ENCODE results near the gene SEC24A. TPM values are rescaled to one million over a fixed set of nuclear protein-coding genes. Genes with fewer than 3 reads are reported as not detected.
"Not testable (repeated sequence)": the region's sequence is repeated elsewhere in the genome, so short reads cannot be mapped to it uniquely, and the experiment has no call there.

SEC24A gene
- 10 to 100 TPM in 2 of 4 donors, 1 to 10 TPM in 2; 7.6 to 17.5 (median 9.8) TPM for total RNA-seq
- 3.0 TPM for polyA plus RNA-seq
- long read RNA-seq, donor 1, full-length matches to known transcripts: 2 of 6 reads
- long read RNA-seq, donor 1, partial matches to known transcripts: 4 of 6 reads
- long read RNA-seq, donor 1, other reads (novel, unspliced or antisense): 0 of 6 reads
- long read RNA-seq, donor 2, partial matches to known transcripts: 1 of 2 reads
- long read RNA-seq, donor 2, other reads (novel, unspliced or antisense): 1 of 2 reads
- long read RNA-seq, donor 3, full-length matches to known transcripts: 3 of 33 reads
- long read RNA-seq, donor 3, partial matches to known transcripts: 23 of 33 reads
- long read RNA-seq, donor 3, other reads (novel, unspliced or antisense): 7 of 33 reads
- long read RNA-seq, donor 4, full-length matches to known transcripts: 2 of 2 reads
- long read RNA-seq, donor 4, partial matches to known transcripts: 0 of 2 reads
- long read RNA-seq, donor 4, other reads (novel, unspliced or antisense): 0 of 2 reads

DNA sequence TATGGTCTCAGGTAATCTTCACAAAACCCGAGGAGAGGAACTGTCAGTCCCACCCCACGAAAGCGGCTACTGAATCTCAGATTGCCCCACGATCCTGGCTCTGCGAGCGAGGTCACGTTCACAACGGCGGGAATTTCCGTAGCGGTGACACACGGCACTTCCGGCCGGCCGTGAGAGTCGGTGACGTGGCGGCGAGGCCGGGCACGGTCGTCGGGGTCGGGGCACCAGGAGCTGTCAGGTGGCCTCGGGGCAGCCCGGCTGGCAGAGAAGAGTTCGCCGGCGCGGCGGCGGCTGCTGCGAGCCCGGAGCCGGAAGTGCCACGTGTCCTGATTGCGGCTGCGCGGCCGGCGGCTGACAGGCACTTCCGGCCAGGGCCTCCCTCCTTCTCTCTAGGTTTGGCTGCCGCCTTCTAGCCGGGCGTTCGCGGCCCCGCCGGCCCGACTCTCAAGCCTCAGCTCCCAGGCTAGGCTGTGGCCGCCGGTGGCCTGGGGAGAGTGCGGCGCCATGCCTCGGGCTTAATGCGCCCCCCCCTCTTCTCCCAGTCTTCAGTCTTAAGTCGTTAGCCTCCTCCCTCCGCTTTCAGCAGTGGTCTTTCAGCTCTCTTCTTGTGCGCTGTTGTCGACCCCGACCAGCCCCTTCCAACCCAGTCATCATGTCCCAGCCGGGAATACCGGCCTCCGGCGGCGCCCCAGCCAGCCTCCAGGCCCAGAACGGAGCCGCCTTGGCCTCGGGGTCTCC lies at the start of gene SEC24A:
SEC24A (plus strand) TSS at position 361 of the 738 bp plus-strand sequence; CDS start at position 653, 292 bp downstream.
- Histone ChIP-seq H3K4me1 (ENCODE audit: control insufficient read depth, insufficient read depth, low read length) (no peaks in the 10 kb centered on the region), H3K9me3 (ENCODE audit: control insufficient read depth, low read length) (no peaks in the 10 kb centered on the region), H3K4me3 (ENCODE audit: low read length) (peak within 1 kb of the TSS; percentile 53), H3K27me3 (ENCODE audit: control insufficient read depth, insufficient read depth) (no peaks in the 10 kb centered on the region), H3K27ac (ENCODE audit: low read length) (peak within 1 kb of the TSS; percentile 99)
- ATAC-seq (peak; percentile 96 to 97), DNase-seq (peak; percentile 92 to 96 (median 95))
- intact Hi-C loops (cut with DNase I): no loop called here
- under 1% methylated on average over 69 of the region's 69 CpGs for WGBS

DNA sequence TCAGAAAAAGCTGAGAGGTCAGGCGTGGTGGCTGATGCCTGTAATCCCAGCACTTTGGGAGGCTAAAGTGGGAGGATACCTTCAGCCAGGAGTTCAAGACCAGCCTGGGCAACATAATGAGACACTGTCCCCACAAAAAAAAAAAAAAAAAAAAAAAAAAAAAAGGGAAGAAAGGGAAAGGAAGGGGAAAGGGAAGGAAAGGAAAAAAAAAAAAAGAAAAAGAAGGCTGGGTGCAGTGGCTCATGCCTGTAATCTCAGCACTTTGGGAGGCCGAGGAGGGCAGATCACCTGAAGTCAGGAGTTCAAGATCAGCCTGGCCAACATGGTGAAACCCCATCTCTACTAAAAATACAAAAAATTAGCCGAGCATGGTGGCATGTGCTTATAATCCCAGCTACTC lies 48.8 kb upstream of the SEC24A start:
- intact Hi-C loops (cut with DNase I); H3K27me3 ChIP-seq (ENCODE audit: control insufficient read depth, insufficient read depth); H3K27ac ChIP-seq (ENCODE audit: low read length); H3K4me3 ChIP-seq (ENCODE audit: low read length); ATAC-seq; DNase-seq; H3K9me3 ChIP-seq (ENCODE audit: control insufficient read depth, low read length); H3K4me1 ChIP-seq (ENCODE audit: control insufficient read depth, insufficient read depth, low read length): not testable (repeated sequence)
- 94% methylated on average over 3 of the region's 3 CpGs for WGBS

DNA sequence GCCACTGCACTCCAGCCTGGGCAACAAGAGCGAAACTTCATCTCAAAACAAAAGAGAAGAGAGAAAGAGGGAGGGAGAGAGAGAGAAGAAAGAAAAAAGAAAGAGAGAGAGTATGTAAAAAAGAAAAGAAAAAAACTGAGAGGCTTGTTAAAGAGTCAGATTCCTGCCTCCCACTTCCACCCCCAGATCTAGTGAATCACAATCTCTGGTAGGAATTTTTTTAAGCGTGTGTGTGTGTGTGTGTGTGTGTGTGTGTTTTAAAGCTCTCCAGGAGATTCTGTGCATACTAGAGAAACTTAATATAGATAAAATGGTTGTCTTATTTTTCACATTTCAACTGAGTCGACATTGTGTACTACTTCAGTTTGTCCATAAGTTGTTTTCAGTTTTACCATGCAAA lies 48.0 kb upstream of the SEC24A start:
- no peak for ATAC-seq
- WGBS: 80% methylated on average over 3 of the region's 3 CpGs
- Histone ChIP-seq H3K4me3 (ENCODE audit: low read length) (no peak overlapping the region), H3K4me1 (ENCODE audit: control insufficient read depth, insufficient read depth, low read length) (no peaks in the 10 kb centered on the region), H3K9me3 (ENCODE audit: control insufficient read depth, low read length) (no peaks in the 10 kb centered on the region), H3K27me3 (ENCODE audit: control insufficient read depth, insufficient read depth) (no peaks in the 10 kb centered on the region), H3K27ac (ENCODE audit: low read length) (no peak overlapping the region)
- no peak for DNase-seq
- intact Hi-C loops (cut with DNase I): no loop called here

DNA sequence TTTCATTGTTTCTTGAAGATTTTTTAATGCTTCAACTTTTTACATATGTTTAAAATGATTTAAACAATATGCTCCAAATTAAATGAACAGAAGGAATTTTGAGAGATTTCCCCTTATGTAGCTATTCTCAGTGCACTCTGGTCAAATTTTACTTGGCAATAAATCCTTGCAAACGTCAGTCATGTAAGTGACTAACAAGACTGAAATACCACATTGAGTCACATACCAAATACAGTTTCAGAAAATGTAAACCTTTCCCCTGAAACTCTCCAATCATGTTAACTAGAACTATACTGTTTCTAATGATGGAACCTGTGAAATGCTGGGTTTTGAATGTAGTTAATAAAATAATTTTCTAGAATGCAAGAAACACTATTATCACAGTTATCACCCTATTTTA lies 45.5 kb upstream of the SEC24A start:
- ATAC-seq (no peak), DNase-seq (no peak)
- Histone ChIP-seq H3K9me3 (ENCODE audit: control insufficient read depth, low read length) (no peaks in the 10 kb centered on the region), H3K4me3 (ENCODE audit: low read length) (no peak overlapping the region), H3K4me1 (ENCODE audit: control insufficient read depth, insufficient read depth, low read length) (no peaks in the 10 kb centered on the region), H3K27me3 (ENCODE audit: control insufficient read depth, insufficient read depth) (no peaks in the 10 kb centered on the region), H3K27ac (ENCODE audit: low read length) (no peak overlapping the region)
- intact Hi-C loops (cut with DNase I): no loop called here
- WGBS: 29% methylated on average over 1 of the region's 1 CpG

DNA sequence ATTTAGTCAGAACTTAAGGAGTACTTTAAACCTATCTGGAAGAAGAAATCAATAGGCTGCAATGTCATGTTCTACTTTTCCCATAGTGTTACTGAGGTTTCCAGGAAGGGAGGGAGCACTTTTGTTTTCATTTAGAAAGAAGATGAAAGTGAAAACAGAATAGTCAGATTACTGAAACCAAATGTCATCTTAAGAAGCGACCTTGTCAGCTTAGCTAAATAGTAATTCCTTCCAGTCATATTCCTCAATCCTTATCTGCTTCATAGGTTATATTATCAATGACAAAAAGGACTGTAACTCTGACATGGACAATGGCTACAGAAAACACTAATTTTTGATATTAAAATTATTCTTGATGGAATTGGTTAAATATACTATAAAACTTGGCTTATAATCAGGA lies 43.7 kb upstream of the SEC24A start:
- DNase-seq (no peak), ATAC-seq (no peak)
- 82% methylated on average over 1 of the region's 1 CpG for WGBS
- no peaks in the 10 kb centered on the region for H3K4me1 ChIP-seq (ENCODE audit: control insufficient read depth, insufficient read depth, low read length)
- intact Hi-C loops (cut with DNase I): no loop called here
- H3K4me3 ChIP-seq (ENCODE audit: low read length): no peak overlapping the region
- H3K27me3 ChIP-seq (ENCODE audit: control insufficient read depth, insufficient read depth): no peaks in the 10 kb centered on the region
- no peaks in the 10 kb centered on the region for H3K9me3 ChIP-seq (ENCODE audit: control insufficient read depth, low read length)
- H3K27ac ChIP-seq (ENCODE audit: low read length): no peak overlapping the region

DNA sequence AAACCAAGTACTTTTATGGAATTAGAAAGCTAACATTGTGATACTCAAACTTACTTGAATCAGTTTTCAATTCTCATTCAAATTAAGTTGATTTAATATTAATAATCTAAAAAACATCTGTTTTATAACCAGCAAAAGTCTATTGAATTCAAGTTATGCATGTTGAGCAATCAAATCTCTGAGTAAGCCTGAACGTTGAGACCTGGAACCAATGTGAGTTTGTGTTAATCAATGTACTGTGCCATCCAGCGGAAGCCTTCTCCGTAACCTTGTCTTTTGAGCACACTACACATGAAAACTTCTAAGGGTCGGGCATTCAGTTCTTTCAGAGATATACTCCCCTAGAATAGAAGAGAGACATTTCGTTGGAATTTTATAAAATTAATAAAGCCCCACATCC lies 41.9 kb upstream of the SEC24A start:
- no peaks in the 10 kb centered on the region for H3K27me3 ChIP-seq (ENCODE audit: control insufficient read depth, insufficient read depth)
- intact Hi-C loops (cut with DNase I): no loop called here
- no peak overlapping the region for H3K4me3 ChIP-seq (ENCODE audit: low read length)
- no peak overlapping the region for H3K27ac ChIP-seq (ENCODE audit: low read length)
- DNase-seq (no peak), ATAC-seq (no peak)
- H3K4me1 ChIP-seq (ENCODE audit: control insufficient read depth, insufficient read depth, low read length): no peaks in the 10 kb centered on the region
- WGBS: 90% methylated on average over 5 of the region's 5 CpGs
- no peaks in the 10 kb centered on the region for H3K9me3 ChIP-seq (ENCODE audit: control insufficient read depth, low read length)

DNA sequence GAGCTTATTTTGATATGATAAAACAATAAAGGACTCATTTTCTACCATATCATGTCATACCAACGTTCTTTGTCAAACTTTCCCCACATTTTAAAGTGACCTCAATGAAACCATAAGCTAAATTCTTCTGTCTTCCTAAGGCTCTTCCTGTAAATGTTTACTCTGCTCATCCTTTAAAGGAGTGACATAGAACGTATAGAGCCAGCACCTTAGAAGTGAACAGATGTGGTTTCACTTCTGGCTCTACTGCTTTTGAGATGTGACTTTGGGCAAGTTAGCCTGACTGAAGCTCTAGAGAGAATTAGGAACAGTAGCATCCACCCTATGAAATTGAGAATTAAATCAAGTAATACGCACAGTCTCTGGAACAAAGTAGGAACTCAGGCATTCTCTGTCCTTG lies 40.0 kb upstream of the SEC24A start:
- ATAC-seq (no peak), DNase-seq (no peak)
- no peaks in the 10 kb centered on the region for H3K4me1 ChIP-seq (ENCODE audit: control insufficient read depth, insufficient read depth, low read length)
- intact Hi-C loops (cut with DNase I): no loop called here
- no peak overlapping the region for H3K27ac ChIP-seq (ENCODE audit: low read length)
- H3K9me3 ChIP-seq (ENCODE audit: control insufficient read depth, low read length): no peaks in the 10 kb centered on the region
- no peak overlapping the region for H3K4me3 ChIP-seq (ENCODE audit: low read length)
- 88% methylated on average over 3 of the region's 3 CpGs for WGBS
- H3K27me3 ChIP-seq (ENCODE audit: control insufficient read depth, insufficient read depth): no peaks in the 10 kb centered on the region

DNA sequence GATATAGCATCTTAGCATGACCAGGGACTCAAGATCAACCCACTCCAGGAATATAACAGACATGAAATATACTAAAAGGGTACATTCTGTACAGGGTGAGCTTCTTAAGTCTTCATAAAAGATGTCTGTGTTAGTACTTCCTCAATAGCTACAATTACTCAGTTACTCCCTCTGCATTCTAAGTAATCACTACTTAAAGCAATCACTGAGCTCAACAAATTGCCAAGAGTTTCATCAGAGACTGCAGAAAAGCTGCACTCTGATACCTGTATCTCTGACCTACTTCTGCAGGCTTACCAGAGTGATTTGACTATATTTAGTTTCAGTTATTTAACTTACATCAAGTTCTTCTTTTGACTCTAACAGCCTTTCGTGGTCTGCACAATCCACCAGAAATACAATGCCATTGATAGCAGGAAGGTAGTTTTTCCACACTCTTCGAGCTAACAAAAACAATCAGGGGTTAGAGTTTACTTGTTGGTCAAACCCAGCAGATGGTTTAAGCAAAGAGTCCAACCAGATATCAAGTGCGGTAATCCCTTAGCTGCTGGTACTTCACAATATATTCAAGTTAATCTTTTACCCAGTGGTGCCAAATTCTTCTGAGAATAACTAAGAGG lies 39.2 kb upstream of the SEC24A start:
- H3K9me3 ChIP-seq (ENCODE audit: control insufficient read depth, low read length): no peaks in the 10 kb centered on the region
- ATAC-seq (no peak), DNase-seq (no peak)
- H3K4me3 ChIP-seq (ENCODE audit: low read length): no peak overlapping the region
- no peaks in the 10 kb centered on the region for H3K27me3 ChIP-seq (ENCODE audit: control insufficient read depth, insufficient read depth)
- no peak overlapping the region for H3K27ac ChIP-seq (ENCODE audit: low read length)
- 69% methylated on average over 3 of the region's 3 CpGs for WGBS
- intact Hi-C loops (cut with DNase I): no loop called here
- no peaks in the 10 kb centered on the region for H3K4me1 ChIP-seq (ENCODE audit: control insufficient read depth, insufficient read depth, low read length)

DNA sequence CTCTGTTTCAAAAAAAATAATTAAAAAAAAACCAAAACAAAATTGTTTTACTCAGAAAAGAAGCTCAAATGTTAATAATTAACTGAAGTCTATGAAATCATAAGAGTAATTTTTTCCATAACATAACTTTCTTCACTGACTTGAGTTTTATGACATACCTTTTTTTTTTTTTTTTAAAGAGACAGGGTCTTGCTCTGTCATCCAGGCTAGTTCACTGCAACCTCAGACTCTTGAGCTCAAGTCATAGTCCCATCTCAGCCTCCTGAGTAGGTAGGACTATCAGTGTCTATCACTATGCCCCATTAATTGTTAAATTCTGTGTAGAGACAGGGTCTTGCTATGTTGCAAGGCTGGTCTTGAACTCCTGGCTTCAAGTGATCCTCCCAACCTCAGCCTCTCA lies 37.9 kb upstream of the SEC24A start:
- ATAC-seq (no peak), DNase-seq (no peak)
- H3K9me3 ChIP-seq (ENCODE audit: control insufficient read depth, low read length): no peaks in the 10 kb centered on the region
- H3K27ac ChIP-seq (ENCODE audit: low read length): no peak overlapping the region
- no peak overlapping the region for H3K4me3 ChIP-seq (ENCODE audit: low read length)
- H3K27me3 ChIP-seq (ENCODE audit: control insufficient read depth, insufficient read depth): no peaks in the 10 kb centered on the region
- intact Hi-C loops (cut with DNase I): no loop called here
- no peaks in the 10 kb centered on the region for H3K4me1 ChIP-seq (ENCODE audit: control insufficient read depth, insufficient read depth, low read length)

DNA sequence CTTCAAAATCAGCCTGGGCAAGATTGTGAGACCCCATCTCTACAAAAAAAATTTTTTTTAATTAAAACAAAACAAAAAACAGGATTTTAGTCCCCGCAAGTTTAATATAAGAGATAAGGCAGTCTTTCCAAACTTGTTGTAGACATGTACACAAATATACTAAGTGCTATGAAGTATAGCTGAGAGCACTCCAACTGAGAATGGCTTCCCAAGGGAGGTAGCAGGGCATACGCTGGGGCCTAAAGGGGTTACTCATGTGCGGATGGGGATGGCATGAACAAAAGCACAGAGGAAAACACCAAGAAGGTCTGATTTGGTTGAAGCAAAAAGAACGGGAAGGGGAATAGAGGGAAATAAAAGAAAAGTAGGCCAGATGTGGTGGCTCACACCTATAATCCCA lies 37.1 kb upstream of the SEC24A start:
- no peaks in the 10 kb centered on the region for H3K4me1 ChIP-seq (ENCODE audit: control insufficient read depth, insufficient read depth, low read length)
- WGBS: 94% methylated on average over 4 of the region's 4 CpGs
- no peak for ATAC-seq
- H3K27me3 ChIP-seq (ENCODE audit: control insufficient read depth, insufficient read depth): no peaks in the 10 kb centered on the region
- H3K9me3 ChIP-seq (ENCODE audit: control insufficient read depth, low read length): no peaks in the 10 kb centered on the region
- no peak for DNase-seq
- H3K4me3 ChIP-seq (ENCODE audit: low read length): no peak overlapping the region
- intact Hi-C loops (cut with DNase I): no loop called here
- H3K27ac ChIP-seq (ENCODE audit: low read length): no peak overlapping the region

DNA sequence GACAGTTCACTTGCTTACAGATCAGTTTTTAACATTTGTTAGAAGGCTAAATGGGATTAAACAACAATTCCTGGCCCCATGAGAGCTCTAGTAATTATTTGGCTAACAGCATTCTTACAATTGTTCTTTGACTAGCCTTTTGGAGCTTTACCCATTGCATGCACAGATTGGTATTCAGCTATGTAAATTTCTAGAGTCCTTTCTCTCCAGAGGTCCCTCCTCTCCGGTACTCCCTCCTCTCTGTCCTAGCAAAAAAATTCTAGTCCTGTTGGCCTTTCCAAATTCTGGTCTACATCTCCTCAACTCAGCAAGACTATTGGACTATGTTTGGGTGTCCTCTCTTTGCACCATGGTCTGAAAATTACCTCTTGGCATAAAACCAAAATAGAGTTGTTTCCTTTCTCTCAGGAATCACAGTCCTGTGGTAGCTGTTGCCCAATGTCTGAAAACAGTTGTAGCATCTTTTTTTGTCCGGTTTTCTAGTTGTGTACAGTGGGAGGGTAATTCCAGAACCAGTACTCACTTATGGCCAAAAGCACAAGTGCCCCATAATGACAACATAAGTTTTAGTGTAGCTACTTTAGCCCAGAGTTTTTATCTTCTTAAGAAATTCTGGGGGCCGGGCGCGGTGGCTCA lies 34.0 kb upstream of the SEC24A start:
- Histone ChIP-seq H3K4me3 (ENCODE audit: low read length) (no peak overlapping the region), H3K27me3 (ENCODE audit: control insufficient read depth, insufficient read depth) (no peaks in the 10 kb centered on the region), H3K27ac (ENCODE audit: low read length) (no peak overlapping the region), H3K4me1 (ENCODE audit: control insufficient read depth, insufficient read depth, low read length) (no peaks in the 10 kb centered on the region), H3K9me3 (ENCODE audit: control insufficient read depth, low read length) (no peaks in the 10 kb centered on the region)
- DNase-seq (no peak), ATAC-seq (no peak)
- WGBS: 95% methylated on average over 5 of the region's 5 CpGs
- intact Hi-C loops (cut with DNase I): no loop called here
